ENCODE measurements around the gene MCC.

MCC gene

DNA sequence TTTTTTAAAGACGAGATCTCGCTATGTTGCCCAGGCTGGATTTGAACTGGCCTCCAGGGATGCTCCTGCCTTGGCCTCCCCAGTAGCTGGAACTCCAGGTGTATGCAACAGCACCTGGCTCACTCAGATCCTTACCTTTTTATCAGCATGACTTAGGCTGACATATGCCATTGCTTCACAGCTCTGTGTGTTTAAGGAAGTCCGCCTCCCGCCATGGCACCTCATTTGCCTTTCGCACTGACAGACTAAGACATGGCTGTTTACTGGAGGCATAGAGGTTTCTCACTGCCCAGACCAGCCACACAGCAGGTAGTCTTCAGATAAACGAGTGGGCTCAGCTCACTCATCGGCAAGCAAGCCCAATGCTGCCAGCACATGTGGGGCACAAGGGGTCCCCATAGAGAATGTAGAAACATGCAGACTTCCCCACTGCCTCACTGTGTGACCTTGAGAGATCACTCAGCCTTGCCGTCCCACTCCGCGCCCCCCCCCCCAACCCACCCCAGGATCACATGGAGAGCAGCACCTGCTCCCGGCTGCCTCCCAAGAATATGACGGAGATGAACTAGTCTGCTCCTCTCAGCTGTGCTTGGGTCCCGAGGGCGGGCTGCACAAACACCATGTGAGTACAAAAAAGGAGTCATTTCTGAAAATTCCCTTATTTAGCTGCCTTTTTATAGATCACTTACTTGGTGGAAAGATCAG lies 448.9 kb downstream of the MCC start:
- no peaks in the 10 kb centered on the region for H3K9me2 ChIP-seq (replicated peaks; ENCODE audit: insufficient read depth, low read length)
- no peaks in the 10 kb centered on the region for H3K9me3 ChIP-seq (replicated peaks; ENCODE audit: insufficient read depth, low read length)
- TF ChIP-seq, protein P1, sequence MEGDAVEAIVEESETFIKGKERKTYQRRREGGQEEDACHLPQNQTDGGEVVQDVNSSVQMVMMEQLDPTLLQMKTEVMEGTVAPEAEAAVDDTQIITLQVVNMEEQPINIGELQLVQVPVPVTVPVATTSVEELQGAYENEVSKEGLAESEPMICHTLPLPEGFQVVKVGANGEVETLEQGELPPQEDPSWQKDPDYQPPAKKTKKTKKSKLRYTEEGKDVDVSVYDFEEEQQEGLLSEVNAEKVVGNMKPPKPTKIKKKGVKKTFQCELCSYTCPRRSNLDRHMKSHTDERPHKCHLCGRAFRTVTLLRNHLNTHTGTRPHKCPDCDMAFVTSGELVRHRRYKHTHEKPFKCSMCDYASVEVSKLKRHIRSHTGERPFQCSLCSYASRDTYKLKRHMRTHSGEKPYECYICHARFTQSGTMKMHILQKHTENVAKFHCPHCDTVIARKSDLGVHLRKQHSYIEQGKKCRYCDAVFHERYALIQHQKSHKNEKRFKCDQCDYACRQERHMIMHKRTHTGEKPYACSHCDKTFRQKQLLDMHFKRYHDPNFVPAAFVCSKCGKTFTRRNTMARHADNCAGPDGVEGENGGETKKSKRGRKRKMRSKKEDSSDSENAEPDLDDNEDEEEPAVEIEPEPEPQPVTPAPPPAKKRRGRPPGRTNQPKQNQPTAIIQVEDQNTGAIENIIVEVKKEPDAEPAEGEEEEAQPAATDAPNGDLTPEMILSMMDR (IDR thresholded peaks at IDR 0.05; ENCODE audit: low read length): no peak
- TF ChIP-seq EZH2 (optimal IDR thresholded peaks at IDR 0.05; ENCODE audit: low read depth, low read length): no peak
- TF ChIP-seq EZH2phosphoT487 (IDR thresholded peaks at IDR 0.05; ENCODE audit: low read length): no peak
- no peak overlapping the region for H3K9ac ChIP-seq (ENCODE audit: low read length)
- H3K36me3 ChIP-seq (replicated peaks; ENCODE audit: insufficient read depth, low read length): peaks cover 4% of the 10 kb centered on the region; the same call in 1 of the 2 replicates
- no peaks in the 10 kb centered on the region for H4K20me1 ChIP-seq (ENCODE audit: insufficient read depth, low read length)
- H3K4me3 ChIP-seq (ENCODE audit: low read length): no peak overlapping the region
- no peak overlapping the region for H2AFZ ChIP-seq (ENCODE audit: low read length)
- no peak for DNase-seq
- H3K4me2 ChIP-seq (ENCODE audit: low read depth, low read length): no peak overlapping the region
- H3K27ac ChIP-seq (ENCODE audit: low read length): no peak overlapping the region
- no peaks in the 10 kb centered on the region for H3K27me3 ChIP-seq (replicated peaks; ENCODE audit: insufficient read depth, low read length)
- H3K4me1 ChIP-seq (ENCODE audit: low read length): no peaks in the 10 kb centered on the region
- H3F3A ChIP-seq (ENCODE audit: insufficient read depth, low read length): no peaks in the 10 kb centered on the region
- 0 out of 2 replicates have a peak, but pooled peaks cover 5% of the 10 kb centered on the region for H3K79me2 ChIP-seq (ENCODE audit: low read length)

DNA sequence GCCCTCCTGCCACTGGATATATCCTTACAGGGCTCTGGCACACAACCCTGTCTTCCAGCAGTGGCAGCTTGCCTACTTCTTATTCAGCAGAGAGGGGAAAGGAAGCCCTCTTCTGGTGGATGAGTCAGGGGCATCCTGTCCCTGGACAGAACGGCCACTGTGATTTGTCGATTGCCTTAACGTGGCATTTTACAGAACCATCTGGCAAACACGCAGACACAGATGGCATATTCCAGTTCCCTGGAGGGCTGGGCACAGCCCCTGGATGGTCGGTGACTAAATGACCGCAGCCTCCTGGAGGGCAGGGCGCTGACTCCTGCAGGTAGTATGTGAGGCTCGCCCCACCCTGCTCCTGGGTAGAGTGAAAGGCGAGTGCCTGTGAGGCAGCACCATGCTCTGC lies 449.5 kb downstream of the MCC start:
- no peak for DNase-seq
- H3K4me1 ChIP-seq (ENCODE audit: low read length): no peaks in the 10 kb centered on the region
- no peaks in the 10 kb centered on the region for H3K9me3 ChIP-seq (replicated peaks; ENCODE audit: insufficient read depth, low read length)
- TF ChIP-seq EZH2phosphoT487 (IDR thresholded peaks at IDR 0.05; ENCODE audit: low read length): no peak
- H3K9me2 ChIP-seq (replicated peaks; ENCODE audit: insufficient read depth, low read length): no peaks in the 10 kb centered on the region
- H3K4me2 ChIP-seq (ENCODE audit: low read depth, low read length): no peak overlapping the region
- no peak overlapping the region for H2AFZ ChIP-seq (ENCODE audit: low read length)
- no peaks in the 10 kb centered on the region for H3F3A ChIP-seq (ENCODE audit: insufficient read depth, low read length)
- H3K36me3 ChIP-seq (replicated peaks; ENCODE audit: insufficient read depth, low read length): no peaks in the 10 kb centered on the region; the same call in 1 of the 2 replicates
- H3K9ac ChIP-seq (ENCODE audit: low read length): no peak overlapping the region
- no peak overlapping the region for H3K4me3 ChIP-seq (ENCODE audit: low read length)
- H3K27me3 ChIP-seq (replicated peaks; ENCODE audit: insufficient read depth, low read length): no peaks in the 10 kb centered on the region
- H3K79me2 ChIP-seq (ENCODE audit: low read length): 0 out of 2 replicates have a peak, but pooled peaks cover 5% of the 10 kb centered on the region
- H3K27ac ChIP-seq (ENCODE audit: low read length): no peak overlapping the region
- H4K20me1 ChIP-seq (ENCODE audit: insufficient read depth, low read length): no peaks in the 10 kb centered on the region

DNA sequence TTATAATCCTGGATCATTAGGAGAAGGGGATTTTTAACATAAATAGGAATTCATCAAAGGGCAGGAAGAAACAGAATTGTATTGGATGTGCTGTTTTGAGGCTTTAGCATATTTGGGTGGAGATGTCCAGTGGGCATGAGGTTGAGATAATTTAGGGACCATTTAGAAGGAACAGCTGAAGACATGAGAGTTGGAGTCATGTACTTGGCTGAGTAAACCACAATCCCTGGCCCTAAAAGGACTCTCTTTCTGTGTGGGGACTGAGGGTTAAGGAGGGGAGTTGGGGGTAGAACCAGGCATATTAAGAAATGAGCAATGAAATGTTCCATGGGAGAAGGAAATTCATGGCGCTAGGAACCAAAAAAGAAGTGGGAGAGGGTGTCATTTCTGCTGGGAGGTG lies 450.1 kb downstream of the MCC start:
- H3K4me1 ChIP-seq (ENCODE audit: low read length): no peaks in the 10 kb centered on the region
- no peaks in the 10 kb centered on the region for H3K9me2 ChIP-seq (replicated peaks; ENCODE audit: insufficient read depth, low read length)
- no peak overlapping the region for H2AFZ ChIP-seq (ENCODE audit: low read length)
- H3K9ac ChIP-seq (ENCODE audit: low read length): no peak overlapping the region
- H3F3A ChIP-seq (ENCODE audit: insufficient read depth, low read length): no peaks in the 10 kb centered on the region
- no peak overlapping the region for H3K27ac ChIP-seq (ENCODE audit: low read length)
- no peaks in the 10 kb centered on the region for H3K79me2 ChIP-seq (ENCODE audit: low read length)
- H4K20me1 ChIP-seq (ENCODE audit: insufficient read depth, low read length): no peaks in the 10 kb centered on the region
- no peak overlapping the region for H3K4me3 ChIP-seq (ENCODE audit: low read length)
- TF ChIP-seq EZH2phosphoT487 (IDR thresholded peaks at IDR 0.05; ENCODE audit: low read length) (no peak), EZH2 (optimal IDR thresholded peaks at IDR 0.05; ENCODE audit: low read depth, low read length) (no peak)
- TF ChIP-seq, protein P1 (IDR thresholded peaks at IDR 0.05; ENCODE audit: low read length): no peak
- no peaks in the 10 kb centered on the region for H3K27me3 ChIP-seq (replicated peaks; ENCODE audit: insufficient read depth, low read length)
- H3K4me2 ChIP-seq (ENCODE audit: low read depth, low read length): no peak overlapping the region
- DNase-seq: no peak
- no peaks in the 10 kb centered on the region; the same call in 1 of the 2 replicates for H3K36me3 ChIP-seq (replicated peaks; ENCODE audit: insufficient read depth, low read length)
- no peaks in the 10 kb centered on the region for H3K9me3 ChIP-seq (replicated peaks; ENCODE audit: insufficient read depth, low read length)

DNA sequence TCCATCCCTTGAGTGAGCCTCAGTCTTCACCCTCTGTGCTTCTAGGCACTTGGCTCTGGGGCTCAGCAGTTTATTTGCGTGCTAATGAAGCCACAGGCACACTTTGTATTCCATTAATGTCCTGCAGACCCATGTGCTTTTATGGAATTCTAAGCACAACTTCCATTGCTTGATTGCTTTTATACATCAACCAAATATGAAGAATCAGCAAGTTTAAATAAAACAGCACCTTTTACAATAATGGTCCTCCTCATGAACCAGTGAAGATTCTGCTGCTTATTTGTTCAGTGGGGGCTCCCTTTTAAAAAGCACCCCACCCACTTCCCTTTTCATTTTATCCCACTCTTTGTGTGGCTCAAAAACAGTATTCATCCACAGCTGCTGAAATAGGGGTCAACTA lies 451.4 kb downstream of the MCC start:
- H3K27ac ChIP-seq (ENCODE audit: low read length): no peak overlapping the region
- H3K36me3 ChIP-seq (replicated peaks; ENCODE audit: insufficient read depth, low read length): no peaks in the 10 kb centered on the region; the same call in 1 of the 2 replicates
- TF ChIP-seq EZH2phosphoT487 (IDR thresholded peaks at IDR 0.05; ENCODE audit: low read length) (no peak), EZH2 (optimal IDR thresholded peaks at IDR 0.05; ENCODE audit: low read depth, low read length) (no peak)
- TF ChIP-seq, protein P1 (IDR thresholded peaks at IDR 0.05; ENCODE audit: low read length): no peak
- no peaks in the 10 kb centered on the region for H4K20me1 ChIP-seq (ENCODE audit: insufficient read depth, low read length)
- H3K9ac ChIP-seq (ENCODE audit: low read length): no peak overlapping the region
- H3K9me2 ChIP-seq (replicated peaks; ENCODE audit: insufficient read depth, low read length): no peaks in the 10 kb centered on the region
- H3K4me3 ChIP-seq (ENCODE audit: low read length): no peak overlapping the region
- no peak overlapping the region for H2AFZ ChIP-seq (ENCODE audit: low read length)
- no peak overlapping the region for H3K4me2 ChIP-seq (ENCODE audit: low read depth, low read length)
- H3K9me3 ChIP-seq (replicated peaks; ENCODE audit: insufficient read depth, low read length): no peaks in the 10 kb centered on the region
- H3K79me2 ChIP-seq (ENCODE audit: low read length): no peaks in the 10 kb centered on the region
- no peaks in the 10 kb centered on the region for H3K4me1 ChIP-seq (ENCODE audit: low read length)
- no peaks in the 10 kb centered on the region for H3F3A ChIP-seq (ENCODE audit: insufficient read depth, low read length)
- DNase-seq: no peak
- no peaks in the 10 kb centered on the region for H3K27me3 ChIP-seq (replicated peaks; ENCODE audit: insufficient read depth, low read length)

Data from MM.1S (cell line).